Endothelial cell of umbilical vein (primary cell): ENCODE data around the gene AAR2.

ENCODE experiments used
- EZH2 ChIP-seq: IDR thresholded peaks from 2 replicates; pipeline ENCODE4 v1.6.1; 2012; ENCODE audit warnings: borderline replicate concordance, low read depth, mild to moderate bottlenecking, moderate library complexity, low read length, inconsistent platforms; ENCODE audit not compliant: severe bottlenecking
- GATA2 ChIP-seq: IDR thresholded peaks from 2 replicates; pipeline ENCODE4 v1.7.0; 2011; ENCODE audit warnings: low read depth, mild to moderate bottlenecking, moderate library complexity, mixed read lengths, low read length; ENCODE audit not compliant: insufficient read length, insufficient read depth
- JUN ChIP-seq: IDR thresholded peaks from 2 replicates; pipeline ENCODE4 v1.6.1; 2011; ENCODE audit warnings: borderline replicate concordance, low read depth; ENCODE audit not compliant: insufficient read length, insufficient read depth
- MYC ChIP-seq: IDR thresholded peaks from one replicate; pipeline ENCODE4 v1.6.1; 2011; ENCODE audit warnings: mild to moderate bottlenecking, low read depth, low read length
- POLR2A ChIP-seq: IDR thresholded peaks from 2 replicates; pipeline ENCODE4 v1.6.1; 2012; ENCODE audit warnings: low read depth, mild to moderate bottlenecking, control low read depth, low read length
- POLR2AphosphoS5 ChIP-seq: IDR thresholded peaks from 2 replicates; pipeline ENCODE4 v1.6.1; 2012; ENCODE audit warnings: low read depth, mild to moderate bottlenecking, control low read depth, low read length, moderate library complexity; ENCODE audit not compliant: insufficient read depth
- TF ChIP-seq, protein P1 (sequence below), 2 donors: IDR thresholded peaks; 1 replicate in 1 of 2; 2 replicates in 1 of 2; pipeline ENCODE4 v1.5.1; 2011; ENCODE audit warnings: low read length in 2 of 2, mild to moderate bottlenecking in 2 of 2, moderate library complexity in 2 of 2, control low read depth in 1 of 2, inconsistent platforms in 1 of 2, low read depth in 1 of 2; ENCODE audit not compliant: insufficient read depth in 1 of 2; ENCODE audit errors: extremely low read depth in 1 of 2
- TF ChIP-seq, protein P2 (sequence below): IDR thresholded peaks from 2 replicates; pipeline ENCODE4 v1.6.1; 2011; ENCODE audit not compliant: insufficient read depth, insufficient read length

DNA sequence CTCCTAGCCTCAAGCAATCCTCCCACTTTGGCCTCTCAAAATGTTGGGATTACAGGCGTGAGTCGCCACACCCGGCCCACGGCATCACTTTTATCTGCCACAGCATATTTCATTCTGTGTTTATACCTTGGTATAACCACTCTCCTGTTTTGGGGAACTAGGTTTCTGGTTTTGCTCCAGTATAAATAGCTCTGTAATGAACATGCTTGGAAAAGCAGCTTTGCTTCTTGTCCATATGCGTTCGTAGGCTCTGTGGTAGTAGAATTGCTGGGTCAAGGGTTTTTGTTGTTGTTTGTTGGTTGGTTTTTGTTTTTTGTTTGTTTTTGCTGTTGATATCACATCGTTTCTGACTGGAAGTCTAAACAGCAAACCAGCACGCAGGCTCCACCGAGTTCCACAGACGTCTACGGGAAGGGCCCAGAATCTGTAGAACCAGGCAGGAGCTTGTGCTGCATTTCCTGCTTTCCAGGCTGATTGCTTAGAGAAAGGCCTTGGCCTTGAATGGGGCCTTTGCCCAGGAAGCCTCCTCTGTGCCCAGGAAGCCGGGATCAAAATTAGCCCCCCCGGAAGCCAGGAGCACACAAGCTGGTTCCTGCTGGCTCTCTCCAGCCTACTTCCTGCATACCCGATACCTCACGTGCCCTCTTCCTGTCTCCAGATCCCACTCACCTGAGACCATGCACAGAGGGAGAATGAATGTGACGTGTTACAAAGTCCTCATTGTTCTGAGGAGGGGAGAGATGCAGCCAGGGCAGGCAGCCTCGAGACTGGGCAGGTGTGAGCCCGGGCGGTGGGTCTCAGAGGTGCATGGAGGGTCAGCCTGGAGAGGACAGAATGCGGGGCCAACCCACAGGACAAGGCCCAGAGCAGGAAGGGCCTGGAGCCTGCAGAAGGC lies 34.7 kb downstream of the AAR2 start:
- TF ChIP-seq, protein P1, sequence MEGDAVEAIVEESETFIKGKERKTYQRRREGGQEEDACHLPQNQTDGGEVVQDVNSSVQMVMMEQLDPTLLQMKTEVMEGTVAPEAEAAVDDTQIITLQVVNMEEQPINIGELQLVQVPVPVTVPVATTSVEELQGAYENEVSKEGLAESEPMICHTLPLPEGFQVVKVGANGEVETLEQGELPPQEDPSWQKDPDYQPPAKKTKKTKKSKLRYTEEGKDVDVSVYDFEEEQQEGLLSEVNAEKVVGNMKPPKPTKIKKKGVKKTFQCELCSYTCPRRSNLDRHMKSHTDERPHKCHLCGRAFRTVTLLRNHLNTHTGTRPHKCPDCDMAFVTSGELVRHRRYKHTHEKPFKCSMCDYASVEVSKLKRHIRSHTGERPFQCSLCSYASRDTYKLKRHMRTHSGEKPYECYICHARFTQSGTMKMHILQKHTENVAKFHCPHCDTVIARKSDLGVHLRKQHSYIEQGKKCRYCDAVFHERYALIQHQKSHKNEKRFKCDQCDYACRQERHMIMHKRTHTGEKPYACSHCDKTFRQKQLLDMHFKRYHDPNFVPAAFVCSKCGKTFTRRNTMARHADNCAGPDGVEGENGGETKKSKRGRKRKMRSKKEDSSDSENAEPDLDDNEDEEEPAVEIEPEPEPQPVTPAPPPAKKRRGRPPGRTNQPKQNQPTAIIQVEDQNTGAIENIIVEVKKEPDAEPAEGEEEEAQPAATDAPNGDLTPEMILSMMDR (IDR thresholded peaks at IDR 0.05; ENCODE audit: extremely low read depth in 1 of 2, insufficient read depth in 1 of 2, low read depth in 1 of 2, low read length in 2 of 2), result no peak
- no peak for TF ChIP-seq POLR2A
- no peak for TF ChIP-seq EZH2
- TF ChIP-seq, protein P2, sequence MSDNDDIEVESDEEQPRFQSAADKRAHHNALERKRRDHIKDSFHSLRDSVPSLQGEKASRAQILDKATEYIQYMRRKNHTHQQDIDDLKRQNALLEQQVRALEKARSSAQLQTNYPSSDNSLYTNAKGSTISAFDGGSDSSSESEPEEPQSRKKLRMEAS, result no peak
- TF ChIP-seq POLR2AphosphoS5, result no peak
- no peak for TF ChIP-seq MYC
- no peak for TF ChIP-seq JUN
- TF ChIP-seq GATA2, result no peak
